Measurements from ENCODE around the gene ATP10D. TPM values are rescaled to one million over a fixed set of nuclear protein-coding genes. Genes with fewer than 3 reads are reported as not detected.

ATP10D gene
- total and polyA plus RNA-seq, 7 donors, result 1.1 to 6.1 (median 2.1) TPM

DNA sequence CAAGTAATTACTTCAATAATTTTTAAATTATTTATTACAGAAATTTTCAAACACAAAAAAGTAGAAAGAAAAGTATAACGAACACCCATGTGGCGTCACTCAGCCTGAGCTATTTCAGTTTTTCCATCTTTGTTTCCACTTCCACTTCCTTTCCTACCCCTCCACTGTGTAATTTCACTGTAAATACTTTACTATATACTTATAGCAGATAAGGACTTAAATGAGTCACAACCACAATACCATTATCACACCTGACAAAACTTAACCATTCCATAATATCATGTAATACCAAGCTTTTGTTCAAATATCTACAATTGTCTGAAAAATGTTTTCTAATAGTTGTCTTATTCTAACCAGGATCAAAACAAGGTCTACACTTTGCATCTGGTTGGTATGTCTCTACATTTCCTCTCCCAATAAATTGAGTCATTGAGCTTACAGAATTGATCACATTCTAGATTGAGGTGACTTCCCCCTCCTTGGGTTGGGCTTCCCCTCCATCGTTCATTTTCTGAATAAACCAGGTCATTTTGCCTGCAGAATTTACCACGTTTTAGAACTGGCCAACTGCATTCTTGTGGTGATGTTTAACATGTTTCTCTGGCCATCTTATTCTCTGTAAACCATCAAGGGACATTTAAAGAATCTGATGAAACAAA lies 48.7 kb downstream of the ATP10D start:
- TF ChIP-seq, protein P1, sequence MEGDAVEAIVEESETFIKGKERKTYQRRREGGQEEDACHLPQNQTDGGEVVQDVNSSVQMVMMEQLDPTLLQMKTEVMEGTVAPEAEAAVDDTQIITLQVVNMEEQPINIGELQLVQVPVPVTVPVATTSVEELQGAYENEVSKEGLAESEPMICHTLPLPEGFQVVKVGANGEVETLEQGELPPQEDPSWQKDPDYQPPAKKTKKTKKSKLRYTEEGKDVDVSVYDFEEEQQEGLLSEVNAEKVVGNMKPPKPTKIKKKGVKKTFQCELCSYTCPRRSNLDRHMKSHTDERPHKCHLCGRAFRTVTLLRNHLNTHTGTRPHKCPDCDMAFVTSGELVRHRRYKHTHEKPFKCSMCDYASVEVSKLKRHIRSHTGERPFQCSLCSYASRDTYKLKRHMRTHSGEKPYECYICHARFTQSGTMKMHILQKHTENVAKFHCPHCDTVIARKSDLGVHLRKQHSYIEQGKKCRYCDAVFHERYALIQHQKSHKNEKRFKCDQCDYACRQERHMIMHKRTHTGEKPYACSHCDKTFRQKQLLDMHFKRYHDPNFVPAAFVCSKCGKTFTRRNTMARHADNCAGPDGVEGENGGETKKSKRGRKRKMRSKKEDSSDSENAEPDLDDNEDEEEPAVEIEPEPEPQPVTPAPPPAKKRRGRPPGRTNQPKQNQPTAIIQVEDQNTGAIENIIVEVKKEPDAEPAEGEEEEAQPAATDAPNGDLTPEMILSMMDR (IDR thresholded peaks at IDR 0.05), result no peak
- intact Hi-C loops (cut with DNase I), result no loop called here
- DNase-seq (no peak), ATAC-seq (no peak)
- H3K4me3 ChIP-seq, result no peak overlapping the region
- H3K27ac ChIP-seq, result no peak overlapping the region
- 79 to 81% (median 81%) methylated on average over 4 of the region's 4 CpGs for WGBS, 3 donors
- peaks cover 0 to 17% of the 10 kb centered on the region in 2 donors for H3K36me3 ChIP-seq (ENCODE audit: insufficient read depth in 1 of 2, low read depth in 1 of 2)
- peaks cover 5% of the 10 kb centered on the region for H3K9me3 ChIP-seq
- no peaks in the 10 kb centered on the region for H3K27me3 ChIP-seq (ENCODE audit: insufficient read depth in 3 of 3, low read length in 2 of 3)
- no peaks in the 10 kb centered on the region for H3K4me1 ChIP-seq

DNA sequence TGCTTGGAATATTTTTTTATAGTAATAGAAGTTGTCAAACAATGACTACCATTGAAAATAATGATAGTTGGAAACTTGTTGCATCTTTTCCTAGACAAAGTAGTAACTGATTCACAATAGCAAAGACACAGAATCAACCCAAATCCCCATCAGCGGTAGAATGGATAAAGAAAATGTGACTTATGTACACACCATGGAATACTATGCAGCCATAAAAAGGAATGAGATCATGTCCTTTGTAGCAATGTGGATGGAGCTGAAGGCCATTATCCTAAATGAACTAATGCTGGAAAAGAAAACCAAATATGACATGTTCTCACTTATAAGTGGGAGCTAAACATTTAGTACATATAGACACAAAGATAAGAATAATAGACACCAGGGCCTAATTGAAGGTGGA lies 49.7 kb downstream of the ATP10D start:
- Histone ChIP-seq H3K4me3 (no peak overlapping the region), H3K4me1 (no peaks in the 10 kb centered on the region), H3K9me3 (no peaks in the 10 kb centered on the region), H3K27me3 (ENCODE audit: insufficient read depth in 3 of 3, low read length in 2 of 3) (no peaks in the 10 kb centered on the region), H3K27ac (no peak overlapping the region), H3K36me3 (ENCODE audit: insufficient read depth in 1 of 2, low read depth in 1 of 2) (peaks cover 0 to 17% of the 10 kb centered on the region in 2 donors)
- WGBS, 3 donors, result 96 to 100% (median 98%) methylated on average over 1 of the region's 1 CpG
- no peak for ATAC-seq
- intact Hi-C loops (cut with DNase I), result no loop called here
- DNase-seq, result no peak
- TF ChIP-seq, protein P1 (IDR thresholded peaks at IDR 0.05), result no peak

DNA sequence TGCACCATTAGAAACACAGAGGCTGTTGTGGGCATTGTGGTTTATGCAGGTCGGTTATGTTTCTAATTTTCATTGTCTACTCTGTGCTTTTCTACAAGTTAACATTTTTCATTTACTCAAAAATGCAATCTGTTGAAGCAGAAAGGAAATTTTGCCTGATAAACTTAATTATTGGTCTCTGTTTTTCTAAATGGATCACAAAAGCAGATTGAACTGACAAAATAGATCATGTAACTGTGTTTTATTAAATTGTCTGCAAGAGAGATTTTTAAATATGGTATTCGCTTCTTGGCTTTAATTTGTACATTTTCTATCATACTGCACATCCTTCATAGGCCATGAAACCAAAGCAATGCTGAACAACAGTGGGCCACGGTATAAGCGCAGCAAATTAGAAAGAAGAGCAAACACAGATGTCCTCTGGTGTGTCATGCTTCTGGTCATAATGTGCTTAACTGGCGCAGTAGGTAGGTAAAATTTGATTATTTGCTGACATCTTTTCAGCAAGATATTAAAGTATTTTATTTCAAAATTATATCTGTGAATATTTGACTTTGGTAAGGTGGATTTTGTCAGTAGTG lies 50.6 kb downstream of the ATP10D start:
- Histone ChIP-seq H3K9me3 (no peaks in the 10 kb centered on the region), H3K27me3 (ENCODE audit: insufficient read depth in 3 of 3, low read length in 2 of 3) (no peaks in the 10 kb centered on the region), H3K4me1 (no peaks in the 10 kb centered on the region), H3K36me3 (ENCODE audit: insufficient read depth in 1 of 2, low read depth in 1 of 2) (peaks cover 0 to 17% of the 10 kb centered on the region in 2 donors), H3K27ac (no peak overlapping the region), H3K4me3 (no peak overlapping the region)
- 90 to 98% (median 93%) methylated on average over 5 of the region's 5 CpGs for WGBS, 3 donors
- TF ChIP-seq, protein P1 (IDR thresholded peaks at IDR 0.05), result no peak
- ATAC-seq (no peak), DNase-seq (no peak)
- intact Hi-C loops (cut with DNase I), result no loop called here

DNA sequence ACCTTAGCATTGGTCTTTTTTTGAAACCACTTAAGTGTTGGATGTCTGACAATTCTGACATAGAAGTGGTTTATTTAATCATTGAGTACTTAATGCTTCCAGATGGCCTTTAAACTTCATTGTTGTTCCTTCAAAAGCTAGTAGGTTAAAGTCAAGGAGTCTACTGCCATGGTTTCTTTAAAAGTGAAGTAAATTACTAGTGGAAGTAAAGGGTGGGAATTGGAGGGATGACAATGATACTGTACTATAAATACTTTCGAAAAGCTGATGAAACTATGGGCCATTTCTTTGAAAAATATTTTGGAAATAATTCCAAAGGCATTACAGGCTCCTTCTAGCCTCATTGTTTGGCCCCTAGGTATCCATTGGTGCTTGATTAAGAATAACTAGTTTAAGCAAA lies 51.9 kb downstream of the ATP10D start:
- TF ChIP-seq, protein P1 (IDR thresholded peaks at IDR 0.05), result no peak
- H3K36me3 ChIP-seq (ENCODE audit: insufficient read depth in 1 of 2, low read depth in 1 of 2), result peaks cover 0 to 17% of the 10 kb centered on the region in 2 donors
- H3K27me3 ChIP-seq (ENCODE audit: insufficient read depth in 3 of 3, low read length in 2 of 3), result no peaks in the 10 kb centered on the region
- intact Hi-C loops (cut with DNase I), result no loop called here
- H3K9me3 ChIP-seq, result no peaks in the 10 kb centered on the region
- H3K4me1 ChIP-seq, result no peaks in the 10 kb centered on the region
- WGBS, 3 donors, result 0% methylated on average over 1 of the region's 1 CpG
- DNase-seq (no peak), ATAC-seq (no peak)
- H3K27ac ChIP-seq, result no peak overlapping the region
- no peak overlapping the region for H3K4me3 ChIP-seq

Data from psoas muscle (tissue), 8 donors.